Activated naive CD4-positive, alpha-beta T cell (primary cell): ENCODE data around the gene SUN2.
A peak's percentile ranks its signal among the peaks of the same experiment; 100 is the strongest.

Source experiments
- DNase-seq, 4 experiments: peaks; one replicate each; lab custom pipeline; 2025; lab: John Stamatoyannopoulos, UW

SUN2 gene

DNA sequence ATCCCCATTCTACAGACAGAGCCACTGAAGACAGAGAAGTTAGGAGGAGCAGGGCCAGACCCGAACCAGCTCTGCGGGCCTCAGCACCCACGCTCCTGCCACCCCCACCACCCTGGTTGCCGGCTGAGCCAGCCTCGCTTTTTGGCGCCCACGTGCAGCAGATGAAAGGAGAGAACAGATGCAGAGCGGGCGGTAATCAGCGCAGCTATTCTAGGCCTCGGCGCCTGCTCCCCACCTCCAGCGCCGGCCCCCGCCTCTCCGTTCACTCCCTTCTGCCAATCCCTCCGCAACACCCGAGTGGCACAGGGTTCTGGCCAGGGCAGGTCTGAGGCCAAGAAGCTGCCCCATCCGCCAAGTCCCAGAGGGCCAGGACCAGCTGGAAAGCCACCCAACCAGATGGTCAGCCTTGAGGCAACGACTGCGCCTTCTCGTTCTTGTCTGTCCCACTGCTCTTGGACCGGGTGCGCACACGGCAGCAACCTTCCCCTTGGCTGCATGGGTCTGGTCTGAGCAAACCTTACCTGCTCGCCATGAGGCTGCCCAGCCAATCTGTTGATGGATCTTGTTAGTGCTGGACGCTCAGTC lies 21.4 kb upstream of the SUN2 start:
- DNase-seq = no peak

- no peak for DNase-seq
Observed at GRCh38 chr22:38776086-38776485, 20.3 kb upstream of the SUN2 start.

GRCh38 chr22:38775656-38776055 lies 19.9 kb upstream of the SUN2 start:
- no peak for DNase-seq

DNA sequence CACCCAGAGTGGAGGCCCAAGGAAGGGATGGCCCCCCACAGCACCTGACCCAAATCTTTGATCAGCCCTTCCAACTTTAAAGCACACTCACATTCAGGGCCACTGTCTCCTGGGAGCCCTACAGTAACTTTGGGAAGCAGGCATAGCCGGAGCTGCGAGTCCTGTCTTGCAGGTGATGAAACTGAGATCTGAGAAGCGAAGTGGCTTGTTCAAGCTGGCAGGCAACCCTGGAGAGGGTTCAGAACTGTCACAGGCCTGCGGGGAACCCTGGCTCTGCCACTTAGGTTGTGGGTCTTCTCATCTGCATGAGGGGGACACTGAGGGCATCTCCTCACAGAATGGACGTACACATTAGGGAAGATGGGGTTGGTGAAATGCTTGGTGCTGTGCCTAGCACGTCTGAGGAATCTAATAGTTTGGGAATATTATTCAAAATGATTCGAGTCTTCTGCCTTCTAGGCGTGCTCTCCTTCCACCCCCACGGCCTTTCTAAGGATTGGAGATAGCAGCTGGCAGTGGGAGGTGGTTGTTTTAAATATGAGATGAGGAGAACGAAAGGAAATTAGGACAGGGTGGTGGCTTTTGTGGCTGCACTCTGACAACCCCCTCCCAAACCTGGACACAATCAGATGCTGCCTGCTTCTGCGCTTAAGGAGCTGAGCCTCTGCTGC lies 18.8 kb upstream of the SUN2 start:
- no peak for DNase-seq

DNA sequence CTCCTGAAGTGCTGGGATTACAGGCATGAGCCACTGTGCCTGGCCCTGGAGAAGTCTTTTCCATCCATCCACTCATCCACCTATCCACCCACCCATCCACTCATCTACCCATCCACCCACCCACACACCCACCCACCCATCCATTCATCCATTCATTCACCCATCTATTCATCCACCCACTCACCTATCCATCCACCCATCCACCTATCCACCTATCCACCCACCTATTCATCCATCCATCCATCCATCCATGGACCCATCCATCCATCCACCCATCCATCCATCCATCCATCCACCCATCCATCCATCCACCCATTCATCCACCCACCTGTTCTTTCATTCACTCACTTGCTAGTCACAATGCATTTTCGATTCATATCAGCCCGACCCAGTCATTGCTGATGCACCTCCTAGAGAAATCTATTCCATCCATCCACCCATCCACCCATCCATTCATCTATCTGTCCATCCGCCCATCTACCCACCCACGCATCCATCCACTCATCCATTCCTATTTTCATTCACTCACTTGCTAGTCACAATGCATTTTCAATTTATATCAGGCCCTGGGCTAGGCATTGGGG lies 17.7 kb upstream of the SUN2 start:
- no peak for DNase-seq

- no peak for DNase-seq
Observed at GRCh38 chr22:38772623-38772873, 16.8 kb upstream of the SUN2 start.

GRCh38 chr22:38770257-38770949 lies 14.6 kb upstream of the SUN2 start:
- no peak for DNase-seq

DNA sequence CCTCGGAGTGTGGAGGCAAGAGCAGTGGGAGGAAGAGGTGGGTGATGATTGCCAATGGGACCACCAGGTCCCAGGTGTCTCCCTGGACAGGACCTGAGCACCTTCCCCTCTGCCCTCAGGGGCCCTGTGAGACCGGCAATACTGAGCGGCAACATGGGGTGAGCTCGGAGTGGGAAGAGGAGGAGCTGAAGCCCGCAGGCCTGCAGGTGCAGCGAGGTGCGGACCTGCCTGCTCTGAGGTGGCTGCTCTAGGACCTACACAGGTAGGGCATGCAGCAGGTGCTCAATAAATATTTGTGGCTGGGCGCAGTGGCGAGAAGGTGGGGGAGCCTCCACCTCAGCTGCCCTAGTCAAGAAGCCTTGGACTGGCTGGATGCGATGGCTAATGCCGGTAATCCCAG lies 12.2 kb upstream of the SUN2 start:
- DNase-seq = no peak

- DNase-seq = no peak
Observed at GRCh38 chr22:38767313-38767712, 11.5 kb upstream of the SUN2 start.

DNA sequence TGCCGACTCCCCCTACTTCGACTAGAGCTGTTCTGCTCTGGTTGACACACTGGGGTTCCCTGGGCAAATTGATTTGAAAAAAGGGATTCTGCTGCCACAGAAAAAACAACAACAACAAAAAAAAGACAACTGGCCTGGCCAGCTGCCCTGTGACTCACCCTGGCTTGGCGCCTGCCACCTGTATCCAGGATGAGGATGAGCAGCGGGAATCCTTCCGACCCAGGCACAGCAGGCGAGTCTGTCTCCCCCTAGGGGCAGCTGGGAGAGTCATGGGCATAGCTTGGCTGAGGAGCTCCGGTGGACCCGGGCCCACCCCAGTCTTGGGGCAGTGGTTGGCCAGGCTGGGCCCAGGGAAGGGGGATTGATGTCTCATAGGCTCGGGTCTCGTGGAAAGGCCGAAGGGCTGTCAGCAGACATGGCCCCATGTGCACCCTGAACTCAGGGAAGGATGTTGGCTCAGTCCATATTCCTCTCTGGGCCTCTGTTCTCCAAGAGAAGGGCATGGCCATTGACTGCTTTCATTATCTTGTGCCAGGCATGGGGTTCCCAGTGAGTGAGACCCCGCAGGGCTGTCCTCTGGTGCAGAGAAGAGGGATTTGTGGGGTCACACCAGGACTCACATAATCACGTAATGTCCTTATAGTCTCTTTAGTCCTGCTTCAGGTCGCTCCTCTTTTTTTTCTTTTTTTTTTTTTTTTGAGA lies 10.4 kb upstream of the SUN2 start:
- peak in 1 of 4 experiments; percentile 37 for DNase-seq

DNA sequence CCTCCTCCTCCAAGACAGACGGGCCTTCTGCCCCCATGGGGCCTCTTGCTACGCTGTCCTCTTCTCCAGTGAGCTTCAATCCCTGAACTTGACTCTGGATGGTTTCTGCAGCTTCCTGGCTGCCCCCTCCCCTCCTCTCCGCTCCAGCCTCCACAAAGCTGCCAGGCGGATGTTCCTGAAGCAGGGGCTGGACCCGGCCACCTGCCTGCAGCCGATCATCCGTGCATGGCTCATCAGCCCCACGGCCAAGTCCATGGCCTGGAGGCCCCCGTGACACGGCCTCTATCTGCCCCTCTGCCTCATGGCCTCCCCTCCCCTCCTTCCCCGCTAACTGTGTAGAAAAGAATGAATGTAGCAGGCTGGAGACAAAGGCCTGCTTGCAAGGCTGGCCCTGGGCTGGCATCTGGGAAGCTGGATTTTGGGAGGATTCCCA lies 6.8 kb upstream of the SUN2 start:
- no peak for DNase-seq

DNA sequence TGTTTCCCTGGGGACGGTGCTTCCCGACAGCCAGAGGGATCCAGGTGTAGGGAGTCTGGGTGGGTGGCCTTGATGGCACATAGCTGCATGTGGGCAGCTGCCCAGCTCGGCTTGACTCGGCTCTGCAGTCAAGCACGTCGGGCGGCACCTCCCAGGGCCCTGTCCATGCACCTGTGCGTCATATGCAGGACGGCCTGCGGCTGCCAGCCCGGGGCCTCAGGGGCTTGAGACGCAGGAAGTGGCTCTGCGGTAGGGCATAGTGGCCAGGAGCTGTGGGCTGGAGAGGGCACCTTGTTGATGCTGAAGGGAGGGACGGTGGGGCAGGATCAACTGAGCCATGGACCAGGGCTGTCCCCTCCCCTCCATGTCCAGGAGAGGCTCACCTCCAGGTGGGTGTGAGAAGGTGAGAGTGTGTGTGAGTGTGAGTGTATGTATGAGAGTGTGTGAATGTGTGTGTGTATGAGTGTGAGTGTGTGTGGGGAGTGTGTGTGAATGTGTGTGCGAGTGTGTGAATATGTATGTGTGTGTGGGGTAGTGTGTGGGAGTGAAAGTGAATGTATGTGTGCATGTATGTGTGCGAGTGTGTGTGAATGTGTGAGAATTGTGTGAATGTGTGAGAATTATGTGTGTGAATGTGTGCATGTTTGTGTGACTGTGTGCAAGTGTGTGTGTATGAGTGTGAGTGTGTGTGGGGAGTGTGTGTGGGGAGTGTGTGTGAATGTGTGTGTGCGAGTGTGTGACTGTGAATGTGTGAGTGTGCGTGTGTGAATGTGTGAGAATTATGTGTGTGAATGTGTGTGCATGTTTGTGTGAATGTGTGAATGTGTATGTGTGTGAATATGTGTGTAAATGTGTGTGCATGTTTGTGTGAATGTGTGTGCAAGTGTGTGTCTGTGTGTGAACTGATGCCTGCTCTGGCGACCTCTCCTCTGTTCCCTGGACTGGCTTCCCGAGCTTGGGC lies 5.7 kb upstream of the SUN2 start:
- DNase-seq = no peak

- no peak for DNase-seq
Observed at GRCh38 chr22:38760477-38761201, 4.8 kb upstream of the SUN2 start.

DNA sequence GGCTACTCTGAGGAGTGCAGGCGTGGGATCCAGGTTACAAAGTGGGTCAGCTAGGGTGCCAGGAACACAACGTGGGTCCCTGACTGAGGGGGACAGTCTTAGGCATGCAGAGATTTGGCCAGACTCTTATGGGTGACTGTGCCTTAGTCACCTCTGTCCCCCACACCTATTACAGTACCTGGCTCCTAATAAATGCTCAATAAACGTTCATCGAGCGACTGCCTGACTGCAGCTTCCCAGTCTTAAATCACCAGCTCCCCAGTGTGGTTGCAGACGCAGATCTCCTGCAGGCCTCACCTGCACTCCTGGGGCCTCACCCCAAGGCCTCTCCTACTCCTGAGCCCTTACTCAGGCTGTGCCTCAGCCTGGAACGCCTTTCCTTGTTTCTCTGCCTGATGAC lies 3.2 kb upstream of the SUN2 start:
- no peak for DNase-seq

GRCh38 chr22:38758276-38758945 lies 2.6 kb upstream of the SUN2 start:
- DNase-seq = peak; percentile 15 to 66 (median 46)

- no peak for DNase-seq
Observed at GRCh38 chr22:38757464-38757757, 1.6 kb upstream of the SUN2 start.

GRCh38 chr22:38756711-38757463 lies 1.1 kb upstream of the SUN2 start:
- DNase-seq = peak in 1 of 4 experiments; percentile 12

- DNase-seq = peak in 1 of 4 experiments; percentile 35
Observed at GRCh38 chr22:38755155-38755910, 465 bp downstream of the SUN2 start.

DNA sequence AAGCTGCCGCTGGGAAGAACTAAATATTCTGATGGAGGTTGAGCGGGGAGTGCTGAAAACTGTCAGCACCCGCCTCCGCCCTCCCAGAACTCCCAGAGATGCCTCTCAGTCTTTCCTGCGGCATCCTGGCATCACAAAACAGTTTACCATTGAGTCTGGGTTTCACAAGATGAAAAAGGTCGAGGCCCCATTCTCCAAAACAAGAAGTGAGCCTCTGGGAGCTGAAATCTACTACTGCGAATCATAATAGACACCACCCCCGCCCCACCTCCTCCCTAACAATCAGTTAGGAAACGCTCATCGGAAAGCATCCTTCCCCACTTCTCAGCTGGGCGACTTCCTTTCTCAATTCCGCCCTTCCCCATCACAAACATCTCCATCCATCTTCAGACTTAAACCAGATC lies 1.0 kb downstream of the SUN2 start:
- no peak for DNase-seq
